Measurements from ENCODE around the gene TMEM61.
"Not testable (repeated sequence)": the region's sequence is repeated elsewhere in the genome, so short reads cannot be mapped to it uniquely, and the experiment has no call there.

TMEM61 gene

DNA sequence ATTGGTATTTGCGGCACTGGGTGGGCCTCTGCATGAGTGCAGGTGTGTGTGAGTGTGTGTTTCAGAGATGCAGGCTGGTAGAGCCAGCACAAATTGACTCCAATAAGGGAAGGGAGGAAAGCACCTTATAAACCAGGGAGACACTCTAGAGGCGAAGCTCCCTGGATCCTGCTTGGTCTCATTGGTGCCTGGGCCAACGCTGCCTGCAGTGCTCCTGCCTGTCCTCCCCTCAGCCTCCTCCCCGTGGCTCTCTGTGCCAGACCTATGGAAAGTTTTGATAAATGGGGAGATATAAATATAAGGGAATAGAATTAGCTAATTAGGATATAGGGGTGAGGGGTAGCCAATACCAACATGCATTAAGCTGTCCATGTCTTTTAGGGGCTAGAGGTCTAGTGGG, 20.9 kb downstream of the TMEM61 start:
- DNase-seq (ENCODE audit: low read depth) = no peak

DNA sequence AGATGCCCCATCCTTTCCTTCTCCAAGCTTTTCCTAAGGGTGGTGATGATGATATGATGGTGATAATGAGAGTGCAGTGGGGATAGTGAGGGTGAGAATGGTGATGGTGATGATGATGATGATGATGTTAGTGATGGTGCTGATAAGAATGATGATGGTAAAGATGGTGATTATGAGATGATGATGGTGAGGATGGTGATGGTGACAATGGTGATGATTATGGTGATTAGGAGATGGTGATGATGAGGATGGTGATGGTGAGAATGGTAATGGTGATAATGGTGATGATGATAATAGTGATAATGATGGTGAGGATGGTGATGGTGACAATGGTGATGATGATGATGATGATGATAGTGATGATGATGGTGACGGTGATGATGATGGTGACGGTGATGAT, 22.3 kb downstream of the TMEM61 start:
- no peak for DNase-seq (ENCODE audit: low read depth)

DNA sequence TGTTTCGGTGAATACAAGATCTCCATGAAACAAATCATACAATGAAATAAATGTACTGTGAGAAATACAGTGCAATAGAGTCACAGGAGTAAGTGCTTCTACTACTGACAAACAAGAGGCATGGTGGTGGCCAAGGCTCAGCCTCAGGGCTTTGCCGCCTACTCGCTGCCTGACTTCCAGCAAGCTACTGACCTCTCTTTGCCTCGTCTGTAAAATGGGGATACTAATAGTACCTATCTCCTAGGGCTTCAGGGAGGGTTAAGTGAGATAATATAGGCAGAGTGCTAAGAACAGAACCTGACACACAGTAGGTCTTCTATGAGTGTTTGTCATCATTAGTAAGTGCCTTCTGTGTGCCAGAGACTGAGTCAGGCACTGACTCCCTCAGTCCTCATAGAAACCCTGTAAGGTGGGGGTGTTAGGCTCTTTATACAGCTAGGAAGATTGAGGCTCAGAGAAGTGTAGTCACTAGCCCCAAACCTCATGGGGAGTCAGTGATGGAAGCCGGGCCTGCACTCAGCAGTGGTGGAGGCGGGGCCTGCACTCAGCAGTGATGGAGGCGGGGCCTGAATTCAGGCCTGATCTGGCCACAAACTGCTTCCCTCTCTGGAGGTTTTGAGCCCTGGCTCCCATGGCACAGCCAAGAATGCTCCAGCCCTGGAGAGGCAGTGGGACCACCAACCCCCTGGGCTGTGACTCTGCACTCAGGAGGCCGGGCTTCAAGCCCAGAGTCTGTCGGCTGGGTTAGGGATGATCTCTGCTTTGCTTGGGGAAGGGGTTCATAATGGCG, 25.1 kb downstream of the TMEM61 start:
- no peak for DNase-seq (ENCODE audit: low read depth)

DNA sequence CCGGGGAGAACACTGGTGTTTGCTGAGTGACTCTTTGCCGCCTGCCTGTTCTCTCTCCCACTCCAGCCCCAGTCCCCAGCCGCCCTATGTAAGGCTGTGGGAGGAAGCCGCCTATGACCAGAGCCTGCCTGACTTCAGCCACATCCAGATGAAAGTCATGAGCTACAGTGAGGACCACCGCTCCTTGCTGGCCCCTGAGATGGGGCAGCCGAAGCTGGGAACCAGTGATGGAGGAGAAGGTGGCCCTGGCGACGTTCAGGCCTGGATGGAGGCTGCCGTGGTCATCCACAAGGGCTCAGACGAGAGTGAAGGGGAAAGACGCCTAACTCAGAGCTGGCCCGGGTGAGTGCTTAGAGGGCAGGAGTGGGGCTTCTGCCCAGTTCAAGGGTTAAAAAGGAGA, 26.5 kb downstream of the TMEM61 start:
- no peak for DNase-seq (ENCODE audit: low read depth)

DNA sequence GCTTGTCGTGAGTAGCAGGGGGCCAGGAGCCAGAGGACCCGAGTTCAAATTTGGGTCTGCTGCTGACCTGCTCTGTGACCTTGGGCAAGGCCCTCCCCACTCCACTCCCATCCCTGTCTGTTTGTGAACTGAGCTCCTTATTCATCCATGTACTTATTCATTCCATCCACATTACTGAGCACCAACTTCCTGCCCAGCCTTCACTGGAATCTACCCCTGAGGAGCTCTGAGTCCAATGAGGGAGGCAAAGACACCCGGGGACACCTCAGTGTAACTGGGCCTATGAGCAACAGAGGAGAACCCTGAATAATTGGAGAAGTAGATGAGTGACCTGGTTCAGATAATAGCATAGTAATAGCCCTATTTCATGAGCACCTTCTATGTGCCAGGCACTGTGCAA, 27.2 kb downstream of the TMEM61 start:
- DNase-seq (ENCODE audit: low read depth) = peak; percentile 91

DNA sequence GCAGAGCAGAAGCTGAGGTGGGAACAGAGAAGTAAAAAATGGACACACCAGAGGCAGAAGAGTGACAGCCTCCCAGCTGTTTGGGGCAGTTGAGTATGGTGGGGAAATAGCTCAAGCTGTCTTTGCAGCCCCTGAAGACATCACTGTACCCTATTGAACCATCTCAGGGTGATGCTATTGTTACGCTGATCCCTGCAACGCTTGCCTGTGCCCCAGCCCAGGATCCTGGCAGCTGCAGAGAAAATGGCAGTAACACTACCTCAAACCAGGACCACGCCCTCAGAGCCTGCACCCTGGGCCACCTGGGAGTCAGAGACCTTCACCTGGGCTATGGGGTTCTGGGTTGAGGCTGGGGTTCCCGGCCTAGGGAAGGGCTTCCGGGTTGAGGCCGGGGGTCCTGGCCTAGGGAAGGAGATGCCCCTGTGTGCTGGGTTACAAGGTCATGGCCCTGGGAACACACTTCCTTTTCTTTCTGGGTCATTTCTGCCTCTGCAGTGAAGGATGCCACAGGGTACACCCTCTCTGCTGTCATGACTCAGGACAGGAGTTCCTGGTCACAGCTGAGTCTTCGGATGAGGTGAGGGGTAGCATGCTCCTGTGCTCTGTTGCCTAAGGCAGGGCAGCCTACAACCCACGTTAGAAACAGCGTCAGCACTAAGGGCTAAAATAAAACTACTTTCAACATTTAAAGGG, 29.9 kb downstream of the TMEM61 start:
- no peak for DNase-seq (ENCODE audit: low read depth)

DNA sequence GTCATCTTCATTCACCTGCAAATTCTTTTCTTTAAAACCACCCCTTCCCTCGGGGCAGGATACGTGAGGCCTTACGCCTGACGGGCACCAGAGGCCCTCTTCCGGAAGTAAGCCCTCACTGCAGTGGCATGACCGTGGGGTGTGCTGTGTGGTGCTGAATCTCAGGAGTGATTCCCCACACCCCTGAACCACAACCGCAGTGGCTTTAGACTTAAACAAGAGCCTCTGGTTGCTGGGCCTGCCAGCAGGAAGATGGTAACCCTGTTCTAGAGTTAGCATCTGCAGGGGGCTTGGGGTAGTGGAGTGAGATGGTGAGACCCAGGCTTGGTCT, 30.4 kb downstream of the TMEM61 start:
- no peak for DNase-seq (ENCODE audit: low read depth)

DNA sequence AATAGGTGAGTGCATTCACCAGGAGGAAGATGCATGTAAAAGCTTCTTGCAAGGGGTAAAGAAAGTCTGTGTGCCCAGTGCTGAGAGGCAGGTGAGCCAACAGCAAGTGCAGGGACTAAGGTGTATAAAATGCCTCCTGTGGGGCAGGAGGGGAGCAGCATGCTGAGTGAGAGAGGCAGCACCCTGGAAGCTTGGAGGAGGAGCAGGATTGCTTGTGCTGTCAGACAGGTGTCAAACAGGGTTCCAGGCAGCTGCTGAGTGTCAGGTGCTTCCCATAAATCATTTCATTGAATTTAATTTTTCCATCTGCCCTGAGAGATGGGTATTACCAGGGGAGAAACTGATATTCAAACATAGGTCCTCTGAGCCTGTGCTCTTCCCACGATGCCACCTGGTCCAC, 32.2 kb downstream of the TMEM61 start:
- DNase-seq (ENCODE audit: low read depth) = no peak

DNA sequence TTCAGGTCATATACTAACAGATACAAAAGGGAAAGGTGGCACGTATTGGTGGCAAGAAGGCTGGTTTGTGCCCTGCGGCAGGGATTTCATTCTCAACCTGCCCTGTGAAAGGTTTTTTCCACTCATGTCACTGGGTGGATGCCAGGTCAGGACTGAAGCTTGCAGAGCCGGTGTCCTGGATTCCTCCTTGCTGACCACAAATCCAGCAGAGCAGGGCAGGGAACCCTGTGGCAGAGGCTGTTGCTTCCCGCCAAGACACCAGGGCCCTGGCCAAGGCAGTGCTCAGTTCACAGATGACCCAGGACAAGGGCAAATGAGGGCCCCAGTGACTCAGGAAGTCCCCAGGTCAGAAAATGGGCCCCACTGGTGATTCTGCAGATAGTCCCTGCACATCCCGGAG, 34.7 kb downstream of the TMEM61 start:
- no peak for DNase-seq (ENCODE audit: low read depth)

DNA sequence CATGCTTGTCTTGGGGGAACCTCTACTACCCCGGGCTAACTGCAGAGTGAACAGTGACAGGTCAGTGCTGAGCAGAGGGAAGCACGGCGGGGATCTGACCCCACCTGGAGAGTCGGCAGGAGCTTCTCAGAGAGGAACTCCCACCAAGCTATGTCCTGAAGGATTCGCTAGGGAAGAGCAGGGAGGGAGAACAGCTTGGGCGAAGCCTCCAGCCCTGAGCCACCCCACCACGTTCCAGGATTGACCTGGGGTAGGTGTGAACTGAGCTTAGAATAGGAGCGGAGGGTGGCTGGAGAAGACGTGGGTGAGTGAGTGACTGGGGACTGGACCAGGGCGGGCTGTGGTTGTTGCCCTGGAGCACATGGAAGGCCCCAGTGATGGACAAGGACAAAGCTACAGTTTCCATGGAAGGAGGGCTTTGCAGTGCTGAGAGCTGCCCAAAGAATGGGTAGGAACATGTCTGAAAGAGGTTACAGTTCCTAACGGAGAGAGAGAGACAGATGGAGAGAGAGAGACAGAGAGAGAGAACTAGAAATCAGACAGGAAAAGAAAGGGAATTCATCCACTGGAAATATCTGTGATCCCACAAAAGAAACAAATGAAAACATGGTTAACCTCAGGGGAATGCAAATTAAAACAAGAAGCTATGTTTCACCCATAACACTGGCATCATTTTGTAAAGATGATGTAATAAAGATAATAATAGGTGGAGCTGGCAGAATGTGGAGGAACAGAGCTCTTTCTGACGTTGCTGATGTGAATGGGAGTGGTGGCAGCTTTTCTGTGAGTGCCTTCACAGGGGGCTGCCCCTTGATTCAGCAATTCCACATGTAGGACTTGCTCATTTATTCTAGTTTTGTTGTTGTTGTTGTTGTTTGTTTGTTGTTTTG, 35.5 kb downstream of the TMEM61 start:
- DNase-seq (ENCODE audit: low read depth) = peak; percentile 35

DNA sequence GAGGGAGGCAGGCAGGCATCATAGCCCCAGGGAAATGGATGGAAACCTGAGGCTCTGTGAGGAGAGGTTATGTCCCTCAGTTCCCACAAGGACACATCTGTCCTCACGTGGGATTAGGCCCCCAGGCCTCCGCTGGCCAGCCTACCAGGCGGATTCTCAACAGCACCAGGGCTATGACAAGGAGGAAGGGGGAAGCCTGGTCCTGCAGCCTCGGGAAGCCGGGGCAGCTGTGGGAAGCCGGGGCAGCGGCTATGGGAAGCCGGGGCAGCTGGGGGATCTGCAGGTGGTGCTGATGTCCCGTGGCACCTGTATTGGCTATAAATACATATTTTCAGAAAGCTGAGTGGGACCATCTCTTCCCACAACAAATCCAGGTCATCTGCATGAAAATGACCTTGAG, 38.0 kb downstream of the TMEM61 start:
- DNase-seq (ENCODE audit: low read depth) = no peak

DNA sequence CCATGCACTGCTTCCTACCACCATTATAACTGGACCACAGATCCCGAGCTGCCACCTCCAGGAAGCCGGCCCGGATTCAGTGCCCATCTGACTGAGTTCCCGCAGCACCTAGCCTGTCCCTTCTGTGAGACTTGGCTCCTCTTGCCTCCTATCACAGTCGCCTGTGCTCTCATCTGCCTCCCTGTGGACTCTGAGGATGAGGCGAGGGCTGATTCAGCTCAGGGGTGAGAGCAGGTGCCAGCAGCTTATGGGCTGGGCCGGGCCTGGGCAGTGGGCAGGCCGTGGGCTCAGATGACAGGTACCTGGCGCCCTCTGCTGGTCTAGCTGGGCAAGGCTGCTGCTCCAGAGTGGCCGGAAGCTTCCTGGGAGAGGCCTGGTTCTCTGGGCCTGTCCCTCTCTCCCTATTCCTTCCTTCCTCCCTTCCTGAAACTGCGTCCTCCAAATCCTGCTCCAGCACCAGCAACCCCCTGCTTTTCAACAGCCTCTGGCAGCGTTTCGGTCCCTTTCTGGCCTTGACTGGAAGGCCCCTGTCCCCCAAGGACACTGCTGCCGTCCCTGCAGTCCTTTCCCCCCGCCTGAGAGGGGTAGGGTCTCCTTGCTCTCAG, 41.6 kb downstream of the TMEM61 start:
- DNase-seq (ENCODE audit: low read depth) = peak; percentile 90

DNA sequence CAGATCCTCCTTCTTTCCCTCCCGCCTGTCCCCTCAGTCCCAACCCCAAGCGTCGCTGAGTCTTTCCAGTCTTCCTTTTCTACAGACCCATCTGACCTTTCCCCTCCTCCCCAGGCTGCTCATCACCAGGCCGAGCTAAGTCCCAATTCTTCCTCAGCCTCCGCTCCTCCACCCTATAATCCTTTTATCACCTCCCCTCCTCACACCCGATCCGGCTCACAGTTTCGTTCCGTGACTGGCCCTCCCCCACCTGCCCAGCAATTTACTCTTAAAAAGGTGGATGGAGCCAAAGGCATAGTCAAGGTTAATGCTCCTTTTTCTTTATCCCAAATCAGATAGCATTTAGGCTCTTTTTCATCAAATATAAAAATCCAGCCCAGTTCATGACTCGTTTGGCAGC, 43.7 kb downstream of the TMEM61 start:
- not testable (repeated sequence) for DNase-seq (ENCODE audit: low read depth)

DNA sequence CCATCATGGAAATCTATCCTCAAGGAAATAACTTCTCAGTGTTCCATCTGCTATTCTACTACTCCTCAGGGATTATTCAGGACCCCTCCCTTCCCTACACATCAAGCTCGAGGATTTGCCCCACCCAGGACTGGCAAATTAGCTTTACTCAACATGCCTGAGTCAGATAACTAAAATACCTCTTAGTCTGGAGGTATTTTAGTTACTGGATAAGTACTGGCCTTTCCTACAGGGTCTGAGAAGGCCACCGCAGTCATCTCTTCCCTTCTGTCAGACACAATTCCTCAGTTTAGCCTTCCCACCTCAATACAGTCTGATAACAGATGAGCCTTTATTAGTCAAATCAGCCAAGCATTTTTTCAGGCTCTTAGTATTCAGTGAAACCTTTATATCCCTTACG, 46.3 kb downstream of the TMEM61 start:
- not testable (repeated sequence) for DNase-seq (ENCODE audit: low read depth)

DNA sequence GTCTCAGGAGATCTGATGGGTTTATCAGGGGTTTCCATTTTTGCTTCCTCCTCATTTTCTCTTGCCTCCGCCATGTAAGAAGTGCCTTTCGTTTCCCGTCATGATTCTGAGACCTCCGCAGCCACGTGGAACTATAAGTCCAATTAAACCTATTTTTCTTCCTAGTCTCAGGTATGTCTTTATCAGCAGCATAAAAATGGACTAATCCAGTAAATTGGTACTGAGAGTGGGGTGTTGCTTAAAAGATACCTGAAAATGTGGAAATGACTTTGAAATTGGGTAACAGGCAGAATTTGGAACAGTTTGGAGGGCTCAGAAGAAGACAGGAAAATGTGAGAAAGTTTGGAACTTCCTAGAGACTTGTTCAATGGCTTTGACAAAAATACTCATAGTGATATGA, 50.7 kb downstream of the TMEM61 start:
- DNase-seq (ENCODE audit: low read depth) = not testable (repeated sequence)

DNA sequence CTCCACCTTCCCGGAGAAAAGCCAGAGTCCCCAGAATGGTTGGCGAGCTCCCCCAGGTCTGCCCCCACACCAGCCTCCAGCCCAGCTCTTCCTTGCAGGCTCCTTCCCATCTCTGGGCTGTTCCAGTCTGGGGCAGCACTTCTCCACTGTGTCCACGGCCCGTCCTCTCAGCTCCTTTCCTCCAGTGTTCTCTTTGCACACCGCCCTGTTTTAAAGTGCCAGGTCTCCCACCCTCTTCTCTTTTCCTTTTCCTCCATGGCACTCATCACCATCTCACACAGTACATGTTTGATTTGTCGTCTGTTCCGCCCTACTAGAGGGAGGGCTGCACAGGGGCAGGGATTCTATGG, 52.8 kb downstream of the TMEM61 start:
- DNase-seq (ENCODE audit: low read depth) = no peak

DNA sequence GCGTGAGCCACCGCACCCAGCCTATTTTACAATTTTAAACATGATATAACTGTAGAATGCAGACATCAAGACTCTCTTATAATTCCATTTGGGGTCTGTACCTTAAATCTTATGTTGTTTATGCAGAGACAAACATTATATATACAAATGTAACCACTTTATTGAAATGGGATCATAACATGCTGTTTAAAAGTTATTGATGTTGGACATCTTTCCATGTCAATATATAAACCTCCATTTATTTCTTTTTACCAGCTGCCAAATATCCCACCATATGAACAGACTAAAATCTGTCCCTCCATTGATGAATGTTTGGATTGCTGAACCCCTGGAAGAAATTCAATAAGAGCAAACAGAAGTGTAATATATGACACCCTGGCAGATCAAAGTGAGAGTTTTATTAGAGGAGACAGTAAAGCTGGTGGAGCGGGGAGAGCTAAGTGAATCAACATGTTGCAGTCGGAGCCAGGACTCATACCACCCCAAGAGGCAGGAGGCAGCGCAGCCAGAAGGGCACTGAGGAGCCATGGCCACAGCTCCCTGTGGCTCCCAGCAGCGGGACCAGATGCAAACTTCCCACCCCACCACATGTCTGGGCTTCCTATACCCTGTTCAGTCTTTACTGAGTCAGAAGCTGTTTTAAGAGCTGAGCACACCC, 54.2 kb downstream of the TMEM61 start:
- DNase-seq (ENCODE audit: low read depth) = no peak

DNA sequence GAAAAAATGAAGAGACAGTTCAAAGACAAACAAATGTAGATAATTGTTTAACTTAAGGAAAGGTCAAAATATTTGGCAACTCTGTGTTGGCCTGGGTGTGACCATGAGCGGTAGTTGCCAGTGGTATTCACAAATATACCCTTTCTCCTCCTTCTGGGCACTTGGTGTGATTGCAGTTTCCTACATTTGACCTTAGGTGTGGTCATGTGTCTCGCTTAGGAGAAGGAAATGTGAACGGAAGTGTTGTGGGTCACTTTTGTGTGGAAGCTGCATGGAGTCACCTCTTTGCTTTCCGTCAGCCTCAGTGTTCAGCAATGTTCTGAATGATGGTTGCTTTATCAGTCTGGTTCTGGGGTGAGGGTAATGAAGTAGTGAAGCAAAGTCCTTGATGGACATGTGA, 55.5 kb downstream of the TMEM61 start:
- DNase-seq (ENCODE audit: low read depth) = no peak

DNA sequence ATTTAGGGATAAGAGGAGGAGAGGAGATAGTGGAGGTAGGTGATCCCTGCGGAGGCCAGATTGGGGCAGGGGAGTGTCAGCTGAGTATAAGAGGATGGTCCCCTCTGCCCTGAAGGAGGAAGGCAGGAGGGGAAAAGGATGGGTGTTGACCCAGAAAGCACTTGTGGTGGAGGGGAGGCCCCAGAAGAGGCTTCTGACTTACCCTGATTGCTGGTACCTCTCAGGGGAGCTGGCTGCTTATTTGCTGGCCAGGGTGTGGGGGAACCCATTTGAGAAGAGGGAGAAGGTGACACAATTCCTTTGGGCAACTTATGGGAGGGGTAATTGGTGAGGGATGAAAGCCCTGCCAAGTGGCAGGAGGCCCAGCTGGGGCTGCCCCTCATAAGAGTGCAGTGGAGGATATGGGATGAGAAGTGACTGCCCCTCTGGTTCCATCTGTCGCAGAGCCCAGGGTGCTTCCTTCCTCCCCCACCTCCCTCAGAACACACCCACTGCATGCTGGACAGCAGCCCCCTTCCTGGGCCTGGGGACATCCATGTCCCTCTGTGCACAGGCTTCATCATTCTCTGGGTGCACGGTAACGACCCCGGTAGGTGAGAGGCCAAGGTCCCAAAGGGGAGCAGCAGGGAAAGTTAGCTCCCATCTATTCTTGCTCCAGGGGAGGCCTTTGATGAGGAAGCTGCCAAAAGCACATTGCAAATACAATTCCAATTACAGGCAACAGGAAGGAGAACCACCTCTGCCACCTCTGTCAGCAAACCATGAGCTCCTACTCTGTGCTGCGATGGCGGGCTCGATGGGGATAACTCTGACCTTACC, 57.5 kb downstream of the TMEM61 start:
- DNase-seq (ENCODE audit: low read depth) = no peak

DNA sequence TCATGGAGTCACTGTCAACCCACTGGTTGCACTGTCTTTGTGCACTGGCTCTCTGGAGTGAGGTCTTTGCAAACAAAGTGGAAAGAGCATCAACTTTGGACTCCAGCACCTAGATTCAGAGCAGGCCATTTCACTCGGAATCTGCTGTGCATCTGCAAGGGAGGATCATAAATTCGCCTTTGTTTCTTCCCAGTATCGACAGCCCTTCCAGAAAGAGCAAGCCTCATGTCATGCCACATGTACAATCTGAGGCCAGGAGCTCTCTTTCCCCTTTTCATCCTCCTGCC, 58.1 kb downstream of the TMEM61 start:
- no peak for DNase-seq (ENCODE audit: low read depth)

DNA sequence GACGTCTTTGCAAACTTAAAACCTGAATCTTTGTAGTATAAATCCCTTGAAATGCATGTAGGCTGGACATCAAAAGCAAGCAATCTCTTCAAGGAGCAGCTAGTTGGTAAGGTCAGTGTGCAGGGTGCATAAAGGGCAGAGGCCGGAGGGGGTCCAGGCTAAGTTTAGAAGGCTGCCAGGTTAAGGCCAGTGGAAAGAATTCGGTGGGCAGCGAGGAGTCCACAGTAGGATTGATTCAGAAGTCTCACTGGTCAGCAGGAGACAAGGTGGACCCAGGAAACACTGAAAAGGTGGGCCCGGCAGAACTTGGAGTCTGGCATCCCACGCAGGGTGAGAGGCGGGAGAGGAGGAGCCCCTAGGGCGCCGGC, 58.5 kb downstream of the TMEM61 start:
- DNase-seq (ENCODE audit: low read depth) = no peak
